Mesendoderm (in vitro differentiated cells): ENCODE data around the gene LRIG1. TPM values are rescaled to one million over a fixed set of nuclear protein-coding genes. Genes with fewer than 3 reads are reported as not detected.

Experiments used
- DNase-seq: peaks from one replicate; pipeline ENCODE4 v3.0.0; 2013
- H2AK5ac ChIP-seq: 2 replicates; pipeline ENCODE4 v1.6.1; 2013; ENCODE audit warnings: low read length, inconsistent platforms
- H2BK120ac ChIP-seq: 2 replicates; pipeline ENCODE4 v1.6.1; 2013; ENCODE audit warnings: low read depth, mild to moderate bottlenecking, low read length, moderate library complexity, mixed read lengths
- H2BK15ac ChIP-seq: replicated peaks from 2 replicates; pipeline ENCODE4 v1.6.1; 2013; ENCODE audit warnings: low read depth, mild to moderate bottlenecking, moderate library complexity
- H2BK5ac ChIP-seq: 2 replicates; pipeline ENCODE4 v1.6.1; 2013; ENCODE audit warnings: low read length, inconsistent platforms
- H3K18ac ChIP-seq: 2 replicates; pipeline ENCODE4 v1.6.1; 2013; ENCODE audit warnings: mild to moderate bottlenecking, low read length, mixed read lengths
- H3K23ac ChIP-seq: one replicate; pipeline ENCODE4 v1.6.1; 2013; ENCODE audit warnings: low read length
- H3K27ac ChIP-seq: 2 replicates; pipeline ENCODE4 v1.5.1; 2013; ENCODE audit warnings: low read depth, mild to moderate bottlenecking, inconsistent platforms, low read length, moderate library complexity
- H3K27me3 ChIP-seq: 2 replicates; pipeline ENCODE4 v1.6.1; 2013; ENCODE audit warnings: low read length, control low read depth, mild to moderate bottlenecking, inconsistent platforms; ENCODE audit not compliant: insufficient read depth, poor library complexity
- H3K36me3 ChIP-seq: 2 replicates; pipeline ENCODE4 v1.6.1; 2013; ENCODE audit warnings: low read length, inconsistent platforms; ENCODE audit not compliant: control insufficient read depth, insufficient read depth
- H3K4ac ChIP-seq: one replicate; pipeline ENCODE4 v1.6.1; 2013; ENCODE audit warnings: low read depth, mild to moderate bottlenecking, low read length, moderate library complexity
- H3K4me1 ChIP-seq: 2 replicates; pipeline ENCODE4 v1.6.1; 2013; ENCODE audit warnings: low read depth, low read length, inconsistent platforms; ENCODE audit not compliant: control insufficient read depth
- H3K4me2 ChIP-seq: 2 replicates; pipeline ENCODE4 v1.6.1; 2013; ENCODE audit warnings: low read length
- H3K4me3 ChIP-seq: 2 replicates; pipeline ENCODE4 v1.5.1; 2013; ENCODE audit warnings: mild to moderate bottlenecking, low read length
- H3K56ac ChIP-seq: one replicate; pipeline ENCODE4 v1.6.1; 2013; ENCODE audit warnings: low read length
- H3K79me1 ChIP-seq: 2 replicates; pipeline ENCODE4 v1.6.1; 2013; ENCODE audit warnings: low read length, inconsistent platforms
- H3K79me2 ChIP-seq: 2 replicates; pipeline ENCODE4 v1.6.1; 2013; ENCODE audit warnings: mild to moderate bottlenecking, low read length; ENCODE audit not compliant: control insufficient read depth, insufficient read depth
- H3K9ac ChIP-seq: 2 replicates; pipeline ENCODE4 v1.6.1; 2013; ENCODE audit warnings: low read length, inconsistent platforms
- H4K5ac ChIP-seq: one replicate; pipeline ENCODE4 v1.6.1; 2013; ENCODE audit warnings: low read length
- H4K8ac ChIP-seq: one replicate; pipeline ENCODE4 v1.6.1; 2013; ENCODE audit warnings: low read depth, mild to moderate bottlenecking, control low read depth, low read length, moderate library complexity
- WGBS: extraction: QIAGEN DNeasy Blood & Tissue Kit; methylation state at CpG from one replicate; pipeline ENCODE4 v1.1.7; 2013; ENCODE audit warnings: low lambda C conversion rate, missing lambda C conversion rate; ENCODE audit not compliant: insufficient coverage; ENCODE audit errors: extremely low coverage; 5-methylcytosine and 5-hydroxymethylcytosine counted together
- polyA plus RNA-seq, 2 experiments: library from polyadenylated mRNA; stranded (reverse); fragments of 200-250 nt; gene quantifications; one replicate each; pipeline ENCODE4 v1.2.3, GENCODE V29; 2013

The LRIG1 gene, protein sequence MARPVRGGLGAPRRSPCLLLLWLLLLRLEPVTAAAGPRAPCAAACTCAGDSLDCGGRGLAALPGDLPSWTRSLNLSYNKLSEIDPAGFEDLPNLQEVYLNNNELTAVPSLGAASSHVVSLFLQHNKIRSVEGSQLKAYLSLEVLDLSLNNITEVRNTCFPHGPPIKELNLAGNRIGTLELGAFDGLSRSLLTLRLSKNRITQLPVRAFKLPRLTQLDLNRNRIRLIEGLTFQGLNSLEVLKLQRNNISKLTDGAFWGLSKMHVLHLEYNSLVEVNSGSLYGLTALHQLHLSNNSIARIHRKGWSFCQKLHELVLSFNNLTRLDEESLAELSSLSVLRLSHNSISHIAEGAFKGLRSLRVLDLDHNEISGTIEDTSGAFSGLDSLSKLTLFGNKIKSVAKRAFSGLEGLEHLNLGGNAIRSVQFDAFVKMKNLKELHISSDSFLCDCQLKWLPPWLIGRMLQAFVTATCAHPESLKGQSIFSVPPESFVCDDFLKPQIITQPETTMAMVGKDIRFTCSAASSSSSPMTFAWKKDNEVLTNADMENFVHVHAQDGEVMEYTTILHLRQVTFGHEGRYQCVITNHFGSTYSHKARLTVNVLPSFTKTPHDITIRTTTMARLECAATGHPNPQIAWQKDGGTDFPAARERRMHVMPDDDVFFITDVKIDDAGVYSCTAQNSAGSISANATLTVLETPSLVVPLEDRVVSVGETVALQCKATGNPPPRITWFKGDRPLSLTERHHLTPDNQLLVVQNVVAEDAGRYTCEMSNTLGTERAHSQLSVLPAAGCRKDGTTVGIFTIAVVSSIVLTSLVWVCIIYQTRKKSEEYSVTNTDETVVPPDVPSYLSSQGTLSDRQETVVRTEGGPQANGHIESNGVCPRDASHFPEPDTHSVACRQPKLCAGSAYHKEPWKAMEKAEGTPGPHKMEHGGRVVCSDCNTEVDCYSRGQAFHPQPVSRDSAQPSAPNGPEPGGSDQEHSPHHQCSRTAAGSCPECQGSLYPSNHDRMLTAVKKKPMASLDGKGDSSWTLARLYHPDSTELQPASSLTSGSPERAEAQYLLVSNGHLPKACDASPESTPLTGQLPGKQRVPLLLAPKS
- 10.9 TPM for polyA plus RNA-seq (2013, experiment 1 of 2)
- 12.6 TPM for polyA plus RNA-seq (2013, experiment 2 of 2)

DNA sequence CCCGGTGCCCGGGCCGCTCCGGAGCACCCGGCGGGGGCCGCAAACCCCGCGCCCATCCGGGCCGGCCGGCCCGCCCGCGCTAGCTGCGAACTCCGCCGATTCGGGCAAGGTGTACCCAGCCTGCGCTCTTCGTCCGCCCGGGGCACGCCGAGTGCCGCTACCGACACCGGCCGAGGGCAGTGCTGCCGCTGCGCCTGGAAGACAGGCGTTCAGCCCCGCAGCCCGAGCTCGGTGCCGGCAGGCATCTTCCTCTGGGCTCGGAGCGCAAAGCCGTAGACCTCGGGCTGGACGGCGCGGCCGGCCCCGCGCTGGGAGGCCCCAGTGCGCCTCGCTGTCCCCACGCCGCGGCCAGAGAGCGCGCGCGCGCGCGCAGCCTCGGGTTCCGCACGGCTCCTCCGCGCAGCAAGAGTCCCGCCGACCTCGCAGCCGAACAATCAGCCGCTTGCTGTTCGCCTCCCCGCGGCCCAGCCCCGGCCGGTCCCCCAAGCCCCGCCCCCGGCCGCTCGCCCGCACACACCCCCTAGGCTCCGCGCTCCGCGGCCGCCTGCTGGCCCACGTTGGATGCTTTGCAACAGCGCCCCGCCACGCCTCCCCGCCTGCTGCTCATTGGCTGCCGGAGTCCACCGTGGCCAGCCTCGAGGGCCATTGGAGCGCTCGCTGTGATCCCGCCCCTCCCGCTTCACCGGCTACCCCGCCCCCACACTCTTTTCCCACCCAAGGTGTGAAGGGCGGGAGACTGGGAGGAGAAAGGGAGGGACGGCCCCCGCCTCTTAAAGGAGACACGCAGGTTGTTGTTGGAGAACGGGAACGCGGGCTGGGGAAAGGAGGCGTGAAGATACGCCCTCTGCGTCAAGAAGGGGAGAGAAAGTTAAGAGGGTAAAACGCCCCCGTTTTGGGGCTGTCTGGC is at the start of gene LRIG1:
Gene LRIG1, minus strand, starts transcription at position 447 of the 907 bp plus-strand sequence. CDS start 615 bp downstream, outside the sequence.
- H3K23ac ChIP-seq = peak within 1 kb of the TSS; percentile 98
- H2AK5ac ChIP-seq = no peak within 1 kb of the TSS
- H2BK15ac ChIP-seq = peak within 1 kb of the TSS; percentile 10
- H3K4me2 ChIP-seq = peak within 1 kb of the TSS; percentile 80
- H3K4me1 ChIP-seq = peaks cover 6% of the 10 kb centered on the region
- H3K9ac ChIP-seq = peak within 1 kb of the TSS; percentile 95
- peak within 1 kb of the TSS; percentile 99 for H3K56ac ChIP-seq
- no peak within 1 kb of the TSS for H2BK120ac ChIP-seq
- H3K36me3 ChIP-seq = no peaks in the 10 kb centered on the region
- H3K79me1 ChIP-seq = peaks cover 8% of the 10 kb centered on the region
- peak; percentile 99 for DNase-seq
- H3K79me2 ChIP-seq = peaks cover 22% of the 10 kb centered on the region
- no peak within 1 kb of the TSS for H4K5ac ChIP-seq
- H3K27me3 ChIP-seq = no peaks in the 10 kb centered on the region
- H4K8ac ChIP-seq = no peak within 1 kb of the TSS
- H3K4me3 ChIP-seq = peak within 1 kb of the TSS; percentile 90
- WGBS = no CpG with 5 or more reads among the region's 109 CpGs
- H2BK5ac ChIP-seq = peak within 1 kb of the TSS; percentile 86
- peak within 1 kb of the TSS; percentile 97 for H3K18ac ChIP-seq
- H3K4ac ChIP-seq = peak within 1 kb of the TSS; percentile 90
- H3K27ac ChIP-seq = peak within 1 kb of the TSS; percentile 77

DNA sequence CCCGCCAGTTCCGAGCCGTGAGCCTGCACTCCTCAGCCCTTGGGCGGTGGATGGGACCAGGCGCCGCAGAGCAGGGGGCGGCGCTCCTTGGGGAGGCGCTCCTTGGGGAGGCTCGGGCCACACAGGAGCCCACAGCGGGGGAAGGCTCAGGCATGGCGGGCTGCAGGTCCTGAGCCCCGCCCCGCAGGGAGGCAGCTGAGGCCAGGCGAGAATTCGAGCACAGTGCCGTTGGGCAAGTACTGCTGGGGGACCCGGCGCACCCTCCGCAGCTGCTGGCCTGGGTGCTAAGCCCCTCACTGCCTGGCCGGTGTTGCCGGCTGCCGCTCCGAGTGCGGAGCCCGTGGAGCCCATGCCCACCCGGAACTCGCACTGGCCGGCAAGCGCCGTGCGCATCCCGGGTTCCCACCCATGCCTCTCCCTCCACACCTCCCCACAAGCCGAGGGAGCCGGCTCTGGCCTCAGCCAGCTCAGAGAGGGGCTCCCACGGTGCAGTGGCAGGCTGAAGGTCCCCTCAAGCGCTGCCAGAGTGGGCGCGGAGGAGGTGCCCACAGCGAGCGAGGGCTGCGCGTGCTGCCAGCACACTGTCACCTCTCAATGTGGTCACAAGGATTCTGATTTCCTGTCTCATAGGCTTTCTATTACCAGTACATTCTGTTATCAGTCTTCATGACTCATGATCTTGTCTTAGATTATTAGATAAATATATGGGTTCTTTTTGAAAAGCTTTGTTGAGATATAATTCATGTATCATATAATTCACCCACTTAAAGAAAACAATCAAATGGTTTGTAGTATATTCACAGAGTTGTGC is 44.0 kb upstream of the LRIG1 start:
- Histone ChIP-seq H4K5ac (no peak overlapping the region), H3K9ac (no peak overlapping the region), H3K56ac (no peak overlapping the region), H3K4me2 (no peak overlapping the region), H3K4me1 (no peaks in the 10 kb centered on the region), H3K27ac (no peak overlapping the region), H2BK15ac (no peak overlapping the region), H3K23ac (no peak overlapping the region), H3K36me3 (no peaks in the 10 kb centered on the region), H3K79me2 (no peaks in the 10 kb centered on the region), H3K4ac (no peak overlapping the region), H2BK120ac (no peak overlapping the region), H3K79me1 (no peaks in the 10 kb centered on the region), H3K18ac (no peak overlapping the region), H3K27me3 (no peaks in the 10 kb centered on the region), H4K8ac (no peak overlapping the region), H2BK5ac (no peak overlapping the region), H3K4me3 (no peak overlapping the region), H2AK5ac (no peak overlapping the region)
- WGBS = no CpG with 5 or more reads among the region's 43 CpGs
- DNase-seq = no peak

DNA sequence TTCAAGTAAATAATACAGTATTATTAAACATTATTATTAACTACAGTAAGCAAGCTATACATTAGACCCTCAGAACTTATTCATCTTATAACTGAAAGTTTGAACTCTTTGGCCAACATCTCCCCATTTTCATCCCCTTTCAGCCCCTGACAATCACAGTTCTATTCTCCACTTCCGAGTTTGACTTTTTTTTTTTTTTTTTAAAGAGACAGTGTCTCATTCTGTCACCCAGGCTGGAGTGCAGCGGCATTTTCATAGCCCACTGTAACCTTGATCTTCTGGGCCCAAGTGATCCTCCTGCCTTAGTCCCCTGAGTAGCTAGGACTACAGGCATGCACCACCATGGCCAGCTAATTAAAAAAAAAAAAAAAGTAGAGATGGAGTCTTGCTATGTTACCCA is 41.3 kb upstream of the LRIG1 start:
- Histone ChIP-seq H3K79me2 (no peaks in the 10 kb centered on the region), H3K27ac (no peak overlapping the region), H3K36me3 (no peaks in the 10 kb centered on the region), H3K18ac (no peak overlapping the region), H3K79me1 (no peaks in the 10 kb centered on the region), H3K56ac (no peak overlapping the region), H4K8ac (no peak overlapping the region), H2BK120ac (no peak overlapping the region), H2BK5ac (no peak overlapping the region), H2AK5ac (no peak overlapping the region), H3K4me2 (no peak overlapping the region), H3K27me3 (no peaks in the 10 kb centered on the region), H3K4me1 (no peaks in the 10 kb centered on the region), H3K23ac (no peak overlapping the region), H3K4me3 (no peak overlapping the region), H2BK15ac (no peak overlapping the region), H3K4ac (no peak overlapping the region), H4K5ac (no peak overlapping the region), H3K9ac (no peak overlapping the region)
- no CpG with 5 or more reads among the region's 2 CpGs for WGBS
- DNase-seq = no peak

DNA sequence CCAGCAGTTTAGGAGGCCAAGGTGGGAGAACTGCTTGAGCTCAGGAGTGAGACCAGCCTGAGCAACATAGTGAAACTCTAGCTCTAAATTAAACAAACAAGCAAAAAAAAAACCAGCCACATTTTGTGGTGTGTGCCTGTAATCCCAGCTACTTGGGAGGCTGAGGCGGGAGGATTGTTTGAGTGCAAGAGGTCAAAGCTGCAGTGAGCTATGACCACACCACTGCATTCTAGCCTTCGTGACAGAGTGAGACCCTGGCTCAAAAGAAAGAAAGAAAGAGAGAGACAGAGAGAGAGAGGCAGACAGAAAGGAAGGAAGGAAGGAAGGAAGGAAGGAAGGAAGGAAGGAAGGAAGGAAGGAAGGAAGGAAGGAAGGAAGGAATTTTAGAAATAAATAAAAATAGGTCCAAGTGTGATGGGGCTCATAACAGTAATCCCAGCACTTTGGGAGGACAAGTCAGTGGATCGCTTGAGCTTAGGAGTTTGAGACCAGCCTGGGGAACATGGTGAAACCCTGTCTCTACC is 38.7 kb upstream of the LRIG1 start:
- Histone ChIP-seq H2AK5ac (no peak overlapping the region), H3K27me3 (no peaks in the 10 kb centered on the region), H3K36me3 (no peaks in the 10 kb centered on the region), H3K79me2 (no peaks in the 10 kb centered on the region), H2BK120ac (no peak overlapping the region), H3K27ac (no peak overlapping the region), H2BK5ac (no peak overlapping the region), H3K79me1 (no peaks in the 10 kb centered on the region), H4K8ac (no peak overlapping the region), H3K9ac (no peak overlapping the region), H3K56ac (no peak overlapping the region), H3K23ac (no peak overlapping the region), H4K5ac (no peak overlapping the region), H3K4me2 (no peak overlapping the region), H2BK15ac (peak overlapping the region; percentile 78), H3K4me1 (peaks cover 2% of the 10 kb centered on the region), H3K4ac (no peak overlapping the region), H3K4me3 (no peak overlapping the region), H3K18ac (no peak overlapping the region)
- DNase-seq = no peak
- WGBS = no CpG with 5 or more reads among the region's 3 CpGs
